GM18502 (cell line): ENCODE measurements around the gene HIF1A.
A peak's percentile ranks its signal among the peaks of the same experiment; 100 is the strongest.

ENCODE experiments used
- ATAC-seq: cut with Tn5 transposase; IDR thresholded peaks from one replicate; pipeline ENCODE4 v1.9.1; 2021; ENCODE audit warnings: mild to moderate bottlenecking; ENCODE audit not compliant: unreplicated experiment, poor library complexity

HIF1A gene

GRCh38 chr14:61671082-61671481, 24.2 kb upstream of the HIF1A start:
- peak; percentile 85 for ATAC-seq

GRCh38 chr14:61672796-61673195, 22.5 kb upstream of the HIF1A start:
- ATAC-seq, result no peak

- no peak for ATAC-seq
These were observed 22.0 kb upstream of the HIF1A start for GRCh38 chr14:61673305-61673704.

GRCh38 chr14:61675291-61675690, 20.0 kb upstream of the HIF1A start:
- no peak for ATAC-seq

- no peak for ATAC-seq
These were observed 17.8 kb upstream of the HIF1A start for GRCh38 chr14:61677479-61677878.

- no peak for ATAC-seq
These were observed 16.3 kb upstream of the HIF1A start for GRCh38 chr14:61678975-61679374.

GRCh38 chr14:61681413-61681812, 13.9 kb upstream of the HIF1A start:
- ATAC-seq, result no peak

GRCh38 chr14:61683108-61683507, 12.2 kb upstream of the HIF1A start:
- no peak for ATAC-seq

- no peak for ATAC-seq
These were observed 5.3 kb upstream of the HIF1A start for GRCh38 chr14:61690039-61690438.

- no peak for ATAC-seq
These were observed 4.3 kb upstream of the HIF1A start for GRCh38 chr14:61690982-61691381.

GRCh38 chr14:61691495-61691894, 3.8 kb upstream of the HIF1A start:
- no peak for ATAC-seq

- ATAC-seq, result no peak
These were observed 1.3 kb upstream of the HIF1A start for GRCh38 chr14:61694039-61694438.

- ATAC-seq, result peak; percentile 7
These were observed 598 bp downstream of the HIF1A start for GRCh38 chr14:61695695-61696527.

- ATAC-seq, result no peak
These were observed 1.5 kb downstream of the HIF1A start for GRCh38 chr14:61696753-61697318.

GRCh38 chr14:61698206-61698980, 3.1 kb downstream of the HIF1A start:
- no peak for ATAC-seq

GRCh38 chr14:61699027-61699426, 3.7 kb downstream of the HIF1A start:
- ATAC-seq, result no peak

GRCh38 chr14:61700104-61700886, 5.0 kb downstream of the HIF1A start:
- ATAC-seq, result no peak

GRCh38 chr14:61701946-61702345, 6.6 kb downstream of the HIF1A start:
- ATAC-seq, result no peak

- peak; percentile 48 for ATAC-seq
These were observed 8.2 kb downstream of the HIF1A start for GRCh38 chr14:61703342-61704129.

- no peak for ATAC-seq
These were observed 9.2 kb downstream of the HIF1A start for GRCh38 chr14:61704554-61704953.
